ENCODE measurements around the gene CEMIP2.
A peak's percentile ranks its signal among the peaks of the same experiment; 100 is the strongest.

Gene CEMIP2

DNA sequence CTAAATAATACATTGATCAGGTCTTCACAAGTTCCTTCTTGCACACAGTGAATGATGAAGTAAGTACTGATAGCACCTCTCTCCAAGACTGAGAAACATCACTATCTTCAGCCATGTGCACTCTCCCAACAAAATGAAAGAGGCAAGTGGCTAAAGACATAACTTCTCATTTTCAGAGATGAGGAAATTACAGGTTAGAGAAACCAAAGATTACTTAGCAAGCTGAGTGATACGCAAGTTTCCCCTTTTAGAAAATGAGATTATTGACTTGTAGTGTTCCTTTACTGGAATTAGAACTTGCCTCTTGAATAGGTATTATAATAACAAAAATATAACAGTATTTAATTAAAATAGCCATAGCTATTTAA, 21.6 kb downstream of the CEMIP2 start:
- H3K4me1 Mint-ChIP-seq (ENCODE audit: low read depth), result peaks cover 45% of the 10 kb centered on the region
- H3K4me3 Mint-ChIP-seq, result no peak overlapping the region
- no peak overlapping the region for H3K27ac Mint-ChIP-seq
- H3K27me3 Mint-ChIP-seq, result no peaks in the 10 kb centered on the region
- no peak for DNase-seq
- H3K9me3 Mint-ChIP-seq, result no peaks in the 10 kb centered on the region
- peaks cover 90% of the 10 kb centered on the region for H3K36me3 Mint-ChIP-seq (ENCODE audit: low read depth)

DNA sequence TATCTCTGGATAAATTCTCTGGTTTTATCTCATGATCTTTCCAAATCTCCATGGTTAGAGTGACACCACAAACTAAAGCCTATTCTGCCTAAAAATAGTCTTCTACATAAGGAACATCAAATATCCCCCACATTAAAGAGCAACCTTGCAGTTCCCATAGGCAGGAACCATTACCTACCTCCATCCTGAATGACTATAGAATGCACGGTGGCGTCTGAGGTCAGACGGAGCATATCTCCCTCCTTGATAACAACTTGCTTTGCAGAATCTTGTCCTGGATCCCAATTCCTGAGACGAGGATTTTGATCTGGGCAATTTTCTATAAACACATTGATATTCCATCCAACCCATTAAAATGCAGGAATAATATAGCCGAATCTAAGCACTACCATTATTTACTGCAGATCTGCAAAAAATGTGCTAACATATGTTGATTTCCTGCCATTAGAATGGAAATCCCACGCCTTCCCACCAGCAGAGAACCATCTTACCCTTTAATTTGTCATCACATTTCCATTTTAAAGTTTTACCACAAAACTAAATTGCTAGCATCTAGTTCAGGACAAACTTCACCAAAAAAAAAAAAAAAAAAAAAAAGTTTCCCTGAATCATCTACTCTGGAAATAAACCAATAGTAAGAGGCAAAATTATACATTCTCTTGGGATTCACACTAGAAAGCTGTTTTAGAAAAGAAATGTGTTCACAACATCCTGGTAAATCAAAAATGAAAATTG, 22.1 kb downstream of the CEMIP2 start:
- H3K4me3 Mint-ChIP-seq, result no peak overlapping the region
- peaks cover 41% of the 10 kb centered on the region for H3K4me1 Mint-ChIP-seq (ENCODE audit: low read depth)
- H3K27me3 Mint-ChIP-seq, result no peaks in the 10 kb centered on the region
- H3K9me3 Mint-ChIP-seq, result no peaks in the 10 kb centered on the region
- DNase-seq, result no peak
- peaks cover 89% of the 10 kb centered on the region for H3K36me3 Mint-ChIP-seq (ENCODE audit: low read depth)
- H3K27ac Mint-ChIP-seq, result no peak overlapping the region

DNA sequence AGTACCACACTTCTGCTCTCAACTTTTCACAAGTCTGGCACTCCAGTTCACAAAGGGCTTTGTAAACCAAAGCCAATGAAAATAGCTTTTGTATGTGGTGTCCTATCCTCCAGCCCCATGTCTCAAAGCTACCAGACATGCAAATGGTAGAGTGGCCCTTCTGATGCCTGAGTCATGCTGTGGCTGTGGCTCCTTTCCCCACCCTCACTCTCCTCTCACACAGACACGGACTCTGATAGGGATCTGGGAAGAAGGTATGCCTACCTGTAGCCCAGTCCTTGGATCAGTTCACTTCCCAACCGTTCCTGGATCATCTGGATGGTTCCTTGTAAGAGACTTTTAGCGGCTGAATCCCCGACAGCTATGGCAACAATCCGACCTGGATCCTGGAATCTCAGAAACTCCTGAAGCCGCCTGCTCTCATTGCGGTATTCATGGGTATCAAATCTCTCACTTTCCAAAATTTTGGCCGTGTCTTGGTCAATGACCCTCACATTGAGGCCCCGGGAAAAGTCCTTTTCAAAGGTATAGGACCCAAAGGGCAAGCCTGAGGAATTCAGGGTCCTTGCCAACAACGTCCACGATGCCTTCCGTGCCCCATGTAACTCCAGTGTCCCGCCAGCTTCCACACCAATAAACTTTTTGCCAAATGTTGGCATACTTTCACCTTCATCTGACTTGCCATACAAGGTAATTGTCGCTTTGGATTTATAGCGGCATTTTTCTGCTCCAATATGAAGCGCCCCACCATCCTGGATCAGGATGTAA, 23.4 kb downstream of the CEMIP2 start:
- peak overlapping the region; percentile 33 for H3K27ac Mint-ChIP-seq
- H3K27me3 Mint-ChIP-seq, result no peaks in the 10 kb centered on the region
- peaks cover 90% of the 10 kb centered on the region for H3K36me3 Mint-ChIP-seq (ENCODE audit: low read depth)
- peaks cover 36% of the 10 kb centered on the region for H3K4me1 Mint-ChIP-seq (ENCODE audit: low read depth)
- no peak overlapping the region for H3K4me3 Mint-ChIP-seq
- no peaks in the 10 kb centered on the region for H3K9me3 Mint-ChIP-seq
- no peak for DNase-seq

DNA sequence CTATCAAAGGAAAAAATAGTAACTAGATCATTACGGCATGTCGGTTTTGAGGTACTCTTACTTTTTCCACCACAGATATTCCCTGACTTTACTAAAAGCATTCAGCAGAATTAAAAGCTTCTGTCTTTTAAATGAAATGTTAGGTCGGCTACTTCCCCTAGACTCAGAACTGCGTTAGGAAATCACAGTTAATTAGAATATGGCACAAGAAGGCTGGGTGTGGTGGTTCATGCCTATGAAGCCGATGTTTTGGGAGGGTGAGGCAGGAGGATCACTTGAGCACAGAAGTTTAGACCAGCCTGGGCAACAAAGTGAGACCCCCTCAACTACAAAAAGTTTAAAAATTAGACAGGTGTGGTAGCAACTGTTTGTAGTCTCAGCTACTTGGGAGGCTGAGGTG, 24.4 kb downstream of the CEMIP2 start:
- Mint-ChIP-seq H3K9me3 (no peaks in the 10 kb centered on the region), H3K27ac (no peak overlapping the region), H3K4me1 (ENCODE audit: low read depth) (peaks cover 31% of the 10 kb centered on the region), H3K36me3 (ENCODE audit: low read depth) (peaks cover 90% of the 10 kb centered on the region), H3K4me3 (no peak overlapping the region), H3K27me3 (no peaks in the 10 kb centered on the region)
- no peak for DNase-seq

- no peak overlapping the region for H3K27ac Mint-ChIP-seq
- no peak overlapping the region for H3K4me3 Mint-ChIP-seq
- H3K27me3 Mint-ChIP-seq, result no peaks in the 10 kb centered on the region
- DNase-seq, result no peak
- H3K9me3 Mint-ChIP-seq, result no peaks in the 10 kb centered on the region
- H3K36me3 Mint-ChIP-seq (ENCODE audit: low read depth), result peaks cover 90% of the 10 kb centered on the region
- peaks cover 25% of the 10 kb centered on the region for H3K4me1 Mint-ChIP-seq (ENCODE audit: low read depth)
Measured at GRCh38 chr9:71743217-71743705, 25.1 kb downstream of the CEMIP2 start.

DNA sequence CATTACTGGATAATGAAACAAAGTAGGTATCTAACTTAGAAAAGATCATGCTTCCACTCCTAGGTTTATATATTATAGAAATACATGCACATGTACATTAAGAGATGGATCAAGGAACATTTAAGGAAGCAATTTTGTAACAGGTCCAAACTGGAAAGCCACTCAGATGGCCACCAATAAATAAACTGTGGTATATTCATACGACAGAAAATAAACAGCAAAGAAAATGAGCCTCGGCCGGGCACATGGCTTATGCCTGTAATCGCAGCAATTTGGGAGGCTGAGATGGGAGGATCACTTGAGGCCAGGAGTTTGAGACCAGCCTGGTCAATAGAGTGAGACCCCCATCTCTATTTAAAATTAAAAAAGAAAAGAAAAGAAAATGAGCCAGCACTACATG, 25.6 kb downstream of the CEMIP2 start:
- peaks cover 90% of the 10 kb centered on the region for H3K36me3 Mint-ChIP-seq (ENCODE audit: low read depth)
- no peak for DNase-seq
- no peak overlapping the region for H3K27ac Mint-ChIP-seq
- H3K9me3 Mint-ChIP-seq, result no peaks in the 10 kb centered on the region
- no peaks in the 10 kb centered on the region for H3K27me3 Mint-ChIP-seq
- peaks cover 20% of the 10 kb centered on the region for H3K4me1 Mint-ChIP-seq (ENCODE audit: low read depth)
- no peak overlapping the region for H3K4me3 Mint-ChIP-seq

DNA sequence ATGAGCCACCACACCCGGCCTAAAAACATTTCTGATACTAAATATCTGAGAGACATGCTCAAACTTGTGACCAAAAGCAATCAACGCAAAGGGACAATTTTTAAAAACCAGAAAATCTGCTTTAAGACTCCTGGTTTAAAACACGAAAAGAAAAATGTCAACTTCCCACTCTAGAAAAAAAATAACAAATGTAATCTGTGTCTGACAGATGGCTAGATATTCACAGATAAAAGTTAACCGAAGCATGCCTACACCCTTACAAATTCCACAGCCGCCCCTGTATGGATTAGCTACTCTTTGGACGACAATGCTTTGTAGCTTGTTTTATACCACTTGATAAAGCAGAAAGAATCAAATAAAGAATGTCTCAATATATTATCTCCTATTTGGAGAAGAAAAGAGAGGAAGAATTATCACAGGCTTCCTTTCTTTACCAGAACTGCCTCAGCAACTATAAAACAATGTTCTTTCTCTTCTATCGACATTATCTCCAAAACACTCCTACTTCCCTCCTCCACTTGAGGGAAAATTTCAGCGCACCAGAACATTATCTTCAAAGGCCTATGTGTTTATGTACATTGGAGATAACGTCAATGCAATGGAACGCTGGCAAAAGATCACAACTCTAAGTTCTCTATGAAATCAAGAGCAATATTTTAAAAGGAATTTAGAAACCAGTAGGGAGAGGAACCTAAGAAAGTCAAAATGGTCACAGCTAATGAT, 26.2 kb downstream of the CEMIP2 start:
- Mint-ChIP-seq H3K4me1 (ENCODE audit: low read depth) (peaks cover 14% of the 10 kb centered on the region), H3K4me3 (no peak overlapping the region)

DNA sequence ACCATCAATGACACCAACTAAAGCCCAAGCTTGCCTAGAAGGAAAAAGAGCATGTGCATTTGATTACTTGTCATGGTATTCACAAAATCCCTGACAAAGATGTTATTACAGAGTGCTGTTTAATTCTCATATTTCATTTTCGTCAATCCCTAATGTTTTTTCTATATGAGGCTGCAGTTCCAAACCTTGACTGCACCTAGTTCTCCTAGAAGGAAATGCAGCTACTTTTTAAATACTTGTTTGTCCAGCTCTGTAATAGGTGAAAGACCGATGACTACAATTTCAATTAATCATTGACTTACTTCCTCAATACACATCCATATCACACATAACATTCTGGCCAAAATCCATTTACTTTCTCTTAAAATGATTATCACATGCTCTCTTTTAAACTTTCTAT, 28.1 kb downstream of the CEMIP2 start:
- DNase-seq, result no peak
- Mint-ChIP-seq H3K27ac (no peak overlapping the region), H3K36me3 (ENCODE audit: low read depth) (peaks cover 90% of the 10 kb centered on the region), H3K9me3 (no peaks in the 10 kb centered on the region), H3K4me3 (no peak overlapping the region), H3K4me1 (ENCODE audit: low read depth) (peaks cover 7% of the 10 kb centered on the region), H3K27me3 (no peaks in the 10 kb centered on the region)

More for the DNA sequence above, 26.2 kb downstream of the CEMIP2 start:
- H3K9me3 Mint-ChIP-seq, result no peaks in the 10 kb centered on the region
- peaks cover 88% of the 10 kb centered on the region for H3K36me3 Mint-ChIP-seq (ENCODE audit: low read depth)
- H3K27me3 Mint-ChIP-seq, result no peaks in the 10 kb centered on the region
- no peak for DNase-seq
- no peak overlapping the region for H3K27ac Mint-ChIP-seq

- no peaks in the 10 kb centered on the region for H3K27me3 Mint-ChIP-seq
- no peaks in the 10 kb centered on the region for H3K9me3 Mint-ChIP-seq
- no peak for DNase-seq
- peak overlapping the region; percentile 33 for H3K27ac Mint-ChIP-seq
- H3K4me1 Mint-ChIP-seq (ENCODE audit: low read depth), result peaks cover 15% of the 10 kb centered on the region
- peaks cover 90% of the 10 kb centered on the region for H3K36me3 Mint-ChIP-seq (ENCODE audit: low read depth)
- no peak overlapping the region for H3K4me3 Mint-ChIP-seq
Measured at GRCh38 chr9:71737455-71737854, 30.9 kb downstream of the CEMIP2 start.

GRCh38 chr9:71736236-71736635, 32.1 kb downstream of the CEMIP2 start:
- H3K4me1 Mint-ChIP-seq (ENCODE audit: low read depth), result peaks cover 15% of the 10 kb centered on the region
- peaks cover 94% of the 10 kb centered on the region for H3K36me3 Mint-ChIP-seq (ENCODE audit: low read depth)
- H3K4me3 Mint-ChIP-seq, result no peak overlapping the region
- no peak overlapping the region for H3K27ac Mint-ChIP-seq
- no peaks in the 10 kb centered on the region for H3K9me3 Mint-ChIP-seq
- no peaks in the 10 kb centered on the region for H3K27me3 Mint-ChIP-seq
- no peak for DNase-seq

DNA sequence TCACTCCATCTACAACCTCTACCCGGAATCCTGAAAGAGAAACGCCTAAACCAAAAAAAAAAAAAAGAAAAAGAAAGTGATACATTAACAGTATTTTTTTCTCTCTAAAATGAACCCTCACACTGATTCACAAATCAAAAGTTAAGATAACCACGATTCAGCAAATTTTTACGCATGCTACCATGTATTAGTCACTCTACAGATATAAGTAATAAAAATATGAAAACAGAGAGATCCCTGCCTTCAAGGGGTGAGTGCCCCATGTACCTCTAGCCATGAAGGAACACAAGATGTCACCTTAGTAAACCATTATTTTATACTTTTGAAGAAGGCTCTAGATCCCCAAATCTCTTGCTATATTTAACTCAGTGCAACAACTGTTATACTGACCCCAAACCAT, 33.4 kb downstream of the CEMIP2 start:
- no peak overlapping the region for H3K4me3 Mint-ChIP-seq
- DNase-seq, result no peak
- H3K27me3 Mint-ChIP-seq, result no peaks in the 10 kb centered on the region
- peaks cover 16% of the 10 kb centered on the region for H3K4me1 Mint-ChIP-seq (ENCODE audit: low read depth)
- H3K36me3 Mint-ChIP-seq (ENCODE audit: low read depth), result peaks cover 96% of the 10 kb centered on the region
- H3K9me3 Mint-ChIP-seq, result no peaks in the 10 kb centered on the region
- H3K27ac Mint-ChIP-seq, result peak overlapping the region; percentile 53

- no peak overlapping the region for H3K27ac Mint-ChIP-seq
- H3K36me3 Mint-ChIP-seq (ENCODE audit: low read depth), result peaks cover 97% of the 10 kb centered on the region
- H3K27me3 Mint-ChIP-seq, result no peaks in the 10 kb centered on the region
- H3K9me3 Mint-ChIP-seq, result no peaks in the 10 kb centered on the region
- no peak overlapping the region for H3K4me3 Mint-ChIP-seq
- no peak for DNase-seq
- peaks cover 18% of the 10 kb centered on the region for H3K4me1 Mint-ChIP-seq (ENCODE audit: low read depth)
Measured at GRCh38 chr9:71733176-71733575, 35.1 kb downstream of the CEMIP2 start.

DNA sequence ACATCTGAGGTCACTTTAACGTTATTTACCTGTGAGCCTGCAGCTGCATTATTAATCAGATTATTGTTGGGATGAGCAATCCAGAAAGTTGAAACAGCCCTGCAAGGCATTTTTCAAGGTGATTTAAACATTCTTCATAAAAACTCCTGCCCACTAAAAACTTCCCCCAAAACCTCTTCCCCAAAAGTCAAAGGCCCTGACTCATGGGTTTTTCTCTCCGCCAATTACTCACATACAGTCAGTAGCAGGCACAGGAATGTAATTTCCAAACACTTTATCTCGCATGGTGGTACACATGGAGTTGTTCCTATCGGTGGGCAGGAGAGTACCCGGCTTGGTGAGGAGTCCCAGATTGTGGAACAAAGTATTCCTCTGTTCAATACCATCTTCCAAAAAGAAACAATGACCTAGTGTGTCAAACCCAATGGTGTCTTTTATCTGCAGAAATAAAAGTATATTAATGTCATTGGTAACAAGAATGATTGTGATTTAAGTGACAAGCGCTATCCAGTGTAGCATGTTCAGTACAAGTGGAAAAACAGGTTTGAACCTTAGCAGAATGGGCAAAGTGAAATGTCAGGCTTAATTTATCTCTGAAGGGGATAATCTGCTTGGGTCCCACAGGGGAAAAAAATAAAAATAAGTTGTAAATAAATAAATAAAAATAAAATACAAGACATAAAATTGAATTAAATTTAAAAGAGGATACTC, 38.3 kb downstream of the CEMIP2 start:
- no peak for DNase-seq
- Mint-ChIP-seq H3K27me3 (no peaks in the 10 kb centered on the region), H3K27ac (peak overlapping the region; percentile 5), H3K36me3 (ENCODE audit: low read depth) (peaks cover 96% of the 10 kb centered on the region), H3K4me3 (no peak overlapping the region), H3K9me3 (no peaks in the 10 kb centered on the region), H3K4me1 (ENCODE audit: low read depth) (peaks cover 11% of the 10 kb centered on the region)

- Mint-ChIP-seq H3K27ac (no peak overlapping the region), H3K27me3 (no peaks in the 10 kb centered on the region), H3K36me3 (ENCODE audit: low read depth) (peaks cover 96% of the 10 kb centered on the region), H3K4me3 (no peak overlapping the region), H3K9me3 (no peaks in the 10 kb centered on the region), H3K4me1 (ENCODE audit: low read depth) (peaks cover 3% of the 10 kb centered on the region)
- DNase-seq, result no peak
Measured at GRCh38 chr9:71726723-71727122, 41.6 kb downstream of the CEMIP2 start.
